K562 (cell line): ENCODE data around the gene ABT1. TPM values are rescaled to one million over a fixed set of nuclear protein-coding genes. Genes with fewer than 3 reads are reported as not detected.

Experiments used
- BDP1 ChIP-seq: IDR thresholded peaks from 3 replicates; pipeline ENCODE4 v1.6.1; 2011; ENCODE audit not compliant: insufficient read length, insufficient read depth
- CC2D1A ChIP-seq: fragments of 450-650 bp; IDR thresholded peaks from 2 replicates; pipeline ENCODE4 v1.6.1; 2017; ENCODE audit warnings: mild to moderate bottlenecking
- DACH1 ChIP-seq: fragments of 450-650 bp; IDR thresholded peaks from 2 replicates; pipeline ENCODE4 v1.6.1; 2018; ENCODE audit not compliant: partially characterized antibody
- ELF1 ChIP-seq: fragments of 200-800 bp; sonication (Bioruptor generic); IDR thresholded peaks from 2 replicates; pipeline ENCODE4 v1.6.1; 2016; ENCODE audit warnings: missing genetic modification characterization, missing compliant biosample characterization
- HMG20B ChIP-seq: fragments of 250-450 bp; sonication (Bioruptor Pico); IDR thresholded peaks from 2 replicates; pipeline ENCODE4 v1.5.0; 2021; ENCODE audit warnings: mild to moderate bottlenecking
- MECOM ChIP-seq: fragments of 250-450 bp; sonication (Bioruptor Pico); IDR thresholded peaks from 2 replicates; pipeline ENCODE4 v1.8.0; 2022; ENCODE audit warnings: inconsistent platforms
- NBN ChIP-seq: fragments of 450-650 bp; IDR thresholded peaks from 2 replicates; pipeline ENCODE4 v1.6.1; 2016; ENCODE audit warnings: low read depth, mild to moderate bottlenecking
- NR2C1 ChIP-seq, 2 experiments: fragments of 450-650 bp; IDR thresholded peaks; 2 replicates each; pipeline ENCODE4 v1.6.1; 2017; ENCODE audit warnings: mild to moderate bottlenecking in 2 of 2, antibody characterized with exemption in 1 of 2, inconsistent platforms in 1 of 2, missing compliant biosample characterization in 1 of 2, missing genetic modification characterization in 1 of 2
- PHB ChIP-seq: fragments of 250-450 bp; sonication (Bioruptor Pico); IDR thresholded peaks from 2 replicates; pipeline ENCODE4 v1.5.0; 2021
- SOX6 ChIP-seq: fragments of 450-650 bp; IDR thresholded peaks from 2 replicates; pipeline ENCODE4 v1.6.1; 2014; ENCODE audit warnings: mild to moderate bottlenecking
- ZC3H4 ChIP-seq: sonication (generic); formaldehyde crosslinking; IDR thresholded peaks from 2 replicates; pipeline ENCODE4 v1.9.0; 2021; ENCODE audit warnings: missing genetic modification reagents, borderline replicate concordance
- ZFPM2 ChIP-seq: fragments of 250-450 bp; sonication (Bioruptor Pico); IDR thresholded peaks from 2 replicates; pipeline ENCODE4 v1.5.1; 2022; ENCODE audit warnings: mild to moderate bottlenecking
- ZNF212 ChIP-seq: fragments of 450-650 bp; formaldehyde crosslinking; IDR thresholded peaks from 2 replicates; pipeline ENCODE4 v1.4.0; 2020; ENCODE audit warnings: mild to moderate bottlenecking
- polyA plus RNA-seq, 8 experiments: library from polyadenylated mRNA; depleted of rRNA in 4 of 8; stranded (reverse) in 5 of 8; unstranded in 3 of 8; fragments of >200 nt; fragmentation: Nextera tagmentation in 2 of 8; fragmentation: Illumina TruSeq in 1 of 8; extraction: Ambion mirVana in 2 of 8; extraction: Trizol in 1 of 8; gene quantifications; 2 replicates each; pipeline versions ENCODE4 v1.2.1 to v1.2.3, GENCODE V29; 2011 to 2014; ENCODE audit warnings: inconsistent platforms in 1 of 8, missing spikeins in 1 of 8
- total RNA-seq, 7 experiments: library from RNA; depleted of rRNA in 6 of 7; stranded (reverse); fragments of >200 nt in 6 of 7; fragmentation: Illumina TruSeq in 2 of 7; extraction: Trizol in 2 of 7; gene quantifications; 2 replicates each; pipeline versions ENCODE4 v1.2.1 to v1.2.3, GENCODE V29; 2011 to 2021; ENCODE audit warnings: low replicate concordance in 1 of 7
- TF ChIP-seq, protein P1 (sequence below): sonication (generic); formaldehyde crosslinking; IDR thresholded peaks from 2 replicates; pipeline ENCODE4 v1.8.0; 2022; ENCODE audit warnings: mild to moderate bottlenecking, missing genetic modification reagents
- TF ChIP-seq, protein P2 (sequence below), 2 experiments: IDR thresholded peaks; 2 replicates each; pipeline ENCODE4 v1.6.1; 2012; ENCODE audit warnings: improper control_type of control experiment in 2 of 2, low read depth in 2 of 2, low read length in 2 of 2, borderline replicate concordance in 1 of 2
- TF ChIP-seq, protein P3 (sequence below): sonication (generic); formaldehyde crosslinking; IDR thresholded peaks from 2 replicates; pipeline ENCODE4 v1.8.0; 2023; ENCODE audit warnings: mild to moderate bottlenecking, missing genetic modification reagents
- TF ChIP-seq, protein P4 (sequence below): fragments of 250-450 bp; sonication (Bioruptor Pico); IDR thresholded peaks from 2 replicates; pipeline ENCODE4 v1.8.0; 2022; ENCODE audit warnings: inconsistent platforms, mild to moderate bottlenecking, moderate library complexity, borderline replicate concordance
- TF ChIP-seq, protein P5 (sequence below): sonication (generic); formaldehyde crosslinking; IDR thresholded peaks from 2 replicates; pipeline ENCODE4 v1.8.1; 2023; ENCODE audit warnings: mild to moderate bottlenecking, missing genetic modification reagents

Gene ABT1
- total and polyA plus RNA-seq, 9 of the 15 experiments (the other 6 are each of a cell fraction or from before 2014, with no cell fraction given) = 8.8 to 52.7 (median 40.7) TPM

DNA sequence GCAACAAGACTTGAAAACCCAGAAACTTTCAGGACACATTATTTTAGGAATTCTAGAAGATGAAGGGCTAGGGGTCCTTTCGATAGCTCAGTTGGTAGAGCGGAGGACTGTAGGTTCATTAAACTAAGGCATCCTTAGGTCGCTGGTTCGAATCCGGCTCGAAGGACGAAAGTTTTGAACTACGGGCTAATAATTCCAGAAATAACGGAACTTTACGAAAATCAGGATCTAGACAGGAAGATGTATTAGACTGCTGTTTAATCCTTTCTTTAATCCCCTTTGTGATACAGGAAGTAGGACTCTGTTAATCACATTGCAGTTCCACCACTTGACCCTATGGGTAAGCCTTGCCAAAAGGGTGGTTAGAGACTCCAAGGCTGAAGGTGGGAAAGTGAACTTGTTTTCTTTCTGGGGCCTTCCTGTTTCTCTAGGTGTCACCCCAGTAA is 21.2 kb upstream of the ABT1 start (continued):
- TF ChIP-seq, protein P1, sequence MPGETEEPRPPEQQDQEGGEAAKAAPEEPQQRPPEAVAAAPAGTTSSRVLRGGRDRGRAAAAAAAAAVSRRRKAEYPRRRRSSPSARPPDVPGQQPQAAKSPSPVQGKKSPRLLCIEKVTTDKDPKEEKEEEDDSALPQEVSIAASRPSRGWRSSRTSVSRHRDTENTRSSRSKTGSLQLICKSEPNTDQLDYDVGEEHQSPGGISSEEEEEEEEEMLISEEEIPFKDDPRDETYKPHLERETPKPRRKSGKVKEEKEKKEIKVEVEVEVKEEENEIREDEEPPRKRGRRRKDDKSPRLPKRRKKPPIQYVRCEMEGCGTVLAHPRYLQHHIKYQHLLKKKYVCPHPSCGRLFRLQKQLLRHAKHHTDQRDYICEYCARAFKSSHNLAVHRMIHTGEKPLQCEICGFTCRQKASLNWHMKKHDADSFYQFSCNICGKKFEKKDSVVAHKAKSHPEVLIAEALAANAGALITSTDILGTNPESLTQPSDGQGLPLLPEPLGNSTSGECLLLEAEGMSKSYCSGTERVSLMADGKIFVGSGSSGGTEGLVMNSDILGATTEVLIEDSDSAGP (CRISPR knock-in tag) = no peak
- TF ChIP-seq NBN (peak; percentile 77; the same call in 1 of the 2 replicates), ZC3H4 (no peak), SOX6 (no peak), ELF1 (tag) (peak; percentile 70), HMG20B (CRISPR knock-in tag) (no peak), ZFPM2 (CRISPR knock-in tag) (no peak; the same call in 1 of the 2 replicates), BDP1 (peak; percentile 52), MECOM (no peak), DACH1 (peak; percentile 75), CC2D1A (peak; percentile 61; the same call in 1 of the 2 replicates), PHB (no peak), ZNF212 (no peak), NR2C1 (IDR thresholded peaks at IDR 0.05) (no peak), NR2C1 (tag; IDR thresholded peaks at IDR 0.05) (no peak)
- TF ChIP-seq, protein P2, sequence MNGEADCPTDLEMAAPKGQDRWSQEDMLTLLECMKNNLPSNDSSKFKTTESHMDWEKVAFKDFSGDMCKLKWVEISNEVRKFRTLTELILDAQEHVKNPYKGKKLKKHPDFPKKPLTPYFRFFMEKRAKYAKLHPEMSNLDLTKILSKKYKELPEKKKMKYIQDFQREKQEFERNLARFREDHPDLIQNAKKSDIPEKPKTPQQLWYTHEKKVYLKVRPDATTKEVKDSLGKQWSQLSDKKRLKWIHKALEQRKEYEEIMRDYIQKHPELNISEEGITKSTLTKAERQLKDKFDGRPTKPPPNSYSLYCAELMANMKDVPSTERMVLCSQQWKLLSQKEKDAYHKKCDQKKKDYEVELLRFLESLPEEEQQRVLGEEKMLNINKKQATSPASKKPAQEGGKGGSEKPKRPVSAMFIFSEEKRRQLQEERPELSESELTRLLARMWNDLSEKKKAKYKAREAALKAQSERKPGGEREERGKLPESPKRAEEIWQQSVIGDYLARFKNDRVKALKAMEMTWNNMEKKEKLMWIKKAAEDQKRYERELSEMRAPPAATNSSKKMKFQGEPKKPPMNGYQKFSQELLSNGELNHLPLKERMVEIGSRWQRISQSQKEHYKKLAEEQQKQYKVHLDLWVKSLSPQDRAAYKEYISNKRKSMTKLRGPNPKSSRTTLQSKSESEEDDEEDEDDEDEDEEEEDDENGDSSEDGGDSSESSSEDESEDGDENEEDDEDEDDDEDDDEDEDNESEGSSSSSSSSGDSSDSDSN (IDR thresholded peaks at IDR 0.05; ENCODE audit: borderline replicate concordance in 1 of 2, low read depth in 2 of 2, low read length in 2 of 2) = no peak
- TF ChIP-seq, protein P3, sequence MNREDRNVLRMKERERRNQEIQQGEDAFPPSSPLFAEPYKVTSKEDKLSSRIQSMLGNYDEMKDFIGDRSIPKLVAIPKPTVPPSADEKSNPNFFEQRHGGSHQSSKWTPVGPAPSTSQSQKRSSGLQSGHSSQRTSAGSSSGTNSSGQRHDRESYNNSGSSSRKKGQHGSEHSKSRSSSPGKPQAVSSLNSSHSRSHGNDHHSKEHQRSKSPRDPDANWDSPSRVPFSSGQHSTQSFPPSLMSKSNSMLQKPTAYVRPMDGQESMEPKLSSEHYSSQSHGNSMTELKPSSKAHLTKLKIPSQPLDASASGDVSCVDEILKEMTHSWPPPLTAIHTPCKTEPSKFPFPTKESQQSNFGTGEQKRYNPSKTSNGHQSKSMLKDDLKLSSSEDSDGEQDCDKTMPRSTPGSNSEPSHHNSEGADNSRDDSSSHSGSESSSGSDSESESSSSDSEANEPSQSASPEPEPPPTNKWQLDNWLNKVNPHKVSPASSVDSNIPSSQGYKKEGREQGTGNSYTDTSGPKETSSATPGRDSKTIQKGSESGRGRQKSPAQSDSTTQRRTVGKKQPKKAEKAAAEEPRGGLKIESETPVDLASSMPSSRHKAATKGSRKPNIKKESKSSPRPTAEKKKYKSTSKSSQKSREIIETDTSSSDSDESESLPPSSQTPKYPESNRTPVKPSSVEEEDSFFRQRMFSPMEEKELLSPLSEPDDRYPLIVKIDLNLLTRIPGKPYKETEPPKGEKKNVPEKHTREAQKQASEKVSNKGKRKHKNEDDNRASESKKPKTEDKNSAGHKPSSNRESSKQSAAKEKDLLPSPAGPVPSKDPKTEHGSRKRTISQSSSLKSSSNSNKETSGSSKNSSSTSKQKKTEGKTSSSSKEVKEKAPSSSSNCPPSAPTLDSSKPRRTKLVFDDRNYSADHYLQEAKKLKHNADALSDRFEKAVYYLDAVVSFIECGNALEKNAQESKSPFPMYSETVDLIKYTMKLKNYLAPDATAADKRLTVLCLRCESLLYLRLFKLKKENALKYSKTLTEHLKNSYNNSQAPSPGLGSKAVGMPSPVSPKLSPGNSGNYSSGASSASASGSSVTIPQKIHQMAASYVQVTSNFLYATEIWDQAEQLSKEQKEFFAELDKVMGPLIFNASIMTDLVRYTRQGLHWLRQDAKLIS (CRISPR knock-in tag) = no peak
- TF ChIP-seq, protein P4, sequence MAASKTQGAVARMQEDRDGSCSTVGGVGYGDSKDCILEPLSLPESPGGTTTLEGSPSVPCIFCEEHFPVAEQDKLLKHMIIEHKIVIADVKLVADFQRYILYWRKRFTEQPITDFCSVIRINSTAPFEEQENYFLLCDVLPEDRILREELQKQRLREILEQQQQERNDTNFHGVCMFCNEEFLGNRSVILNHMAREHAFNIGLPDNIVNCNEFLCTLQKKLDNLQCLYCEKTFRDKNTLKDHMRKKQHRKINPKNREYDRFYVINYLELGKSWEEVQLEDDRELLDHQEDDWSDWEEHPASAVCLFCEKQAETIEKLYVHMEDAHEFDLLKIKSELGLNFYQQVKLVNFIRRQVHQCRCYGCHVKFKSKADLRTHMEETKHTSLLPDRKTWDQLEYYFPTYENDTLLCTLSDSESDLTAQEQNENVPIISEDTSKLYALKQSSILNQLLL (CRISPR knock-in tag) = no peak
- TF ChIP-seq, protein P5, sequence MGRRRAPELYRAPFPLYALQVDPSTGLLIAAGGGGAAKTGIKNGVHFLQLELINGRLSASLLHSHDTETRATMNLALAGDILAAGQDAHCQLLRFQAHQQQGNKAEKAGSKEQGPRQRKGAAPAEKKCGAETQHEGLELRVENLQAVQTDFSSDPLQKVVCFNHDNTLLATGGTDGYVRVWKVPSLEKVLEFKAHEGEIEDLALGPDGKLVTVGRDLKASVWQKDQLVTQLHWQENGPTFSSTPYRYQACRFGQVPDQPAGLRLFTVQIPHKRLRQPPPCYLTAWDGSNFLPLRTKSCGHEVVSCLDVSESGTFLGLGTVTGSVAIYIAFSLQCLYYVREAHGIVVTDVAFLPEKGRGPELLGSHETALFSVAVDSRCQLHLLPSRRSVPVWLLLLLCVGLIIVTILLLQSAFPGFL (CRISPR knock-in tag) = no peak
